Endodermal cell (in vitro differentiated cells): Measurements from ENCODE around the gene DRGX. TPM values are rescaled to one million over a fixed set of nuclear protein-coding genes. Genes with fewer than 3 reads are reported as not detected.

ENCODE experiments used
- DNase-seq: peaks from one replicate; pipeline ENCODE4 v3.0.0-alpha.2; 2017
- H3K27ac ChIP-seq: 2 replicates; pipeline ENCODE4 v1.5.1; 2013; ENCODE audit warnings: mild to moderate bottlenecking, low read depth, low read length, moderate library complexity
- H3K27me3 ChIP-seq: 2 replicates; pipeline ENCODE4 v1.6.1; 2013; ENCODE audit warnings: mild to moderate bottlenecking, low read length, moderate library complexity; ENCODE audit not compliant: insufficient read depth, control insufficient read depth, poor library complexity, severe bottlenecking
- H3K36me3 ChIP-seq: 2 replicates; pipeline ENCODE4 v1.7.0; 2013; ENCODE audit warnings: mild to moderate bottlenecking, low read length, moderate library complexity; ENCODE audit not compliant: control insufficient read depth, insufficient read depth
- H3K4me1 ChIP-seq: one replicate; pipeline ENCODE4 v1.7.0; 2013; ENCODE audit warnings: low read length; ENCODE audit not compliant: control insufficient read depth, insufficient read depth
- H3K4me3 ChIP-seq: 2 replicates; pipeline ENCODE4 v1.5.1; 2013; ENCODE audit warnings: mild to moderate bottlenecking, low read length, moderate library complexity
- H3K9ac ChIP-seq: 2 replicates; pipeline ENCODE4 v1.6.1; 2013; ENCODE audit warnings: mild to moderate bottlenecking, low read length, moderate library complexity; ENCODE audit not compliant: poor library complexity, severe bottlenecking; ENCODE audit errors: extremely low read depth
- H3K9me3 ChIP-seq: 2 replicates; pipeline ENCODE4 v1.6.1; 2013; ENCODE audit warnings: mild to moderate bottlenecking, low read length, moderate library complexity; ENCODE audit not compliant: control insufficient read depth
- H3K27ac Mint-ChIP-seq: 2 replicates; pipeline ENCODE4 v1.8.0; 2020; ENCODE audit warnings: mixed read lengths
- H3K27me3 Mint-ChIP-seq: 2 replicates; pipeline ENCODE4 v1.8.0; 2021; ENCODE audit warnings: mild to moderate bottlenecking, mixed read lengths; ENCODE audit not compliant: insufficient read depth
- H3K36me3 Mint-ChIP-seq: 2 replicates; pipeline ENCODE4 v1.8.0; 2020; ENCODE audit warnings: low read depth, mixed read lengths
- H3K4me1 Mint-ChIP-seq: 2 replicates; pipeline ENCODE4 v1.8.0; 2020; ENCODE audit warnings: mixed read lengths
- H3K4me3 Mint-ChIP-seq: 2 replicates; pipeline ENCODE4 v1.8.0; 2020; ENCODE audit warnings: mild to moderate bottlenecking, moderate library complexity, mixed read lengths
- H3K9me3 Mint-ChIP-seq: 2 replicates; pipeline ENCODE4 v1.8.0; 2020; ENCODE audit warnings: mild to moderate bottlenecking, mixed read lengths
- WGBS, 2 experiments: methylation state at CpG; one replicate each; pipeline versions ENCODE4 v1.1.5 to v1.1.7; 2013; ENCODE audit warnings: missing lambda C conversion rate in 2 of 2, mixed read lengths in 1 of 2; ENCODE audit not compliant: insufficient coverage in 1 of 2, insufficient read length in 1 of 2; 5-methylcytosine and 5-hydroxymethylcytosine counted together
- total RNA-seq, 2 donors: library from RNA; stranded (reverse); fragmentation: NEBNext Ultra II Directional in 1 of 2; extraction: Animal tissue kit (Norgen Biotek cat#: 25700) in 1 of 2; gene quantifications; 2 replicates in 1 of 2; 3 replicates in 1 of 2; pipeline ENCODE4 v1.2.1, GENCODE V29; 2021
- TF ChIP-seq, protein P1 (sequence below): fragments of 200-600 bp; sonication (generic); conservative IDR thresholded peaks from 2 replicates; pipeline ENCODE4 v1.5.0; 2021; ENCODE audit warnings: antibody characterized with exemption, mild to moderate bottlenecking

Gene DRGX
- total RNA-seq, 2 donors from 2014 or later = not detected

DNA sequence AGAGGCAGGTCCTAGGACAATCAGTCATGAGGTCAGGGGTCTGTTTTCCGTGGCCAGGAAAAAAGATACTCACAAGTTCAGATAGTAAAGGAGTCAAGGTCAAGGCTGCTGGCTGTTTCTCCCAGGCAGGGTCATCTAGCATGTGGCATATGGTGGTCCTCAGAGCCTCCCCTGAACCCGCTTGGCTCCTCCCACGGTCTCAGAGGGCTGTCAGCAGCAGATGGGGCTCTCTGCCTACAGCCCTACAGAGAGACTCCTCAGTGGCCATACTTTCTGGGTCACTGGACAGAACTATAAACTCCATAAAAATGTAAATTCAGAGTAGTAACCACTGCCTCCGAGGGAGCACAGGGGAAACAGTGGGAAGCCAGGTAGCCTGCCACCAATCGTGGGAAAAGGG, 11.3 kb upstream of the DRGX start:
- H3K4me1 Mint-ChIP-seq = no peaks in the 10 kb centered on the region
- DNase-seq = no peak
- Histone ChIP-seq H3K4me3 (no peak overlapping the region), H3K27ac (no peak overlapping the region), H3K9ac (no peak overlapping the region), H3K36me3 (no peaks in the 10 kb centered on the region), H3K4me1 (no peaks in the 10 kb centered on the region), H3K27me3 (peaks cover 23% of the 10 kb centered on the region), H3K9me3 (no peaks in the 10 kb centered on the region)
- no peak overlapping the region for H3K27ac Mint-ChIP-seq
- 88 to 89% methylated on average over 4 to 5 of the region's 5 CpGs for WGBS, 2 experiments
- no peaks in the 10 kb centered on the region for H3K9me3 Mint-ChIP-seq
- H3K4me3 Mint-ChIP-seq = no peak overlapping the region
- TF ChIP-seq, protein P1, sequence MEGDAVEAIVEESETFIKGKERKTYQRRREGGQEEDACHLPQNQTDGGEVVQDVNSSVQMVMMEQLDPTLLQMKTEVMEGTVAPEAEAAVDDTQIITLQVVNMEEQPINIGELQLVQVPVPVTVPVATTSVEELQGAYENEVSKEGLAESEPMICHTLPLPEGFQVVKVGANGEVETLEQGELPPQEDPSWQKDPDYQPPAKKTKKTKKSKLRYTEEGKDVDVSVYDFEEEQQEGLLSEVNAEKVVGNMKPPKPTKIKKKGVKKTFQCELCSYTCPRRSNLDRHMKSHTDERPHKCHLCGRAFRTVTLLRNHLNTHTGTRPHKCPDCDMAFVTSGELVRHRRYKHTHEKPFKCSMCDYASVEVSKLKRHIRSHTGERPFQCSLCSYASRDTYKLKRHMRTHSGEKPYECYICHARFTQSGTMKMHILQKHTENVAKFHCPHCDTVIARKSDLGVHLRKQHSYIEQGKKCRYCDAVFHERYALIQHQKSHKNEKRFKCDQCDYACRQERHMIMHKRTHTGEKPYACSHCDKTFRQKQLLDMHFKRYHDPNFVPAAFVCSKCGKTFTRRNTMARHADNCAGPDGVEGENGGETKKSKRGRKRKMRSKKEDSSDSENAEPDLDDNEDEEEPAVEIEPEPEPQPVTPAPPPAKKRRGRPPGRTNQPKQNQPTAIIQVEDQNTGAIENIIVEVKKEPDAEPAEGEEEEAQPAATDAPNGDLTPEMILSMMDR = no peak
- no peaks in the 10 kb centered on the region for H3K36me3 Mint-ChIP-seq
- H3K27me3 Mint-ChIP-seq = peaks cover 31% of the 10 kb centered on the region

DNA sequence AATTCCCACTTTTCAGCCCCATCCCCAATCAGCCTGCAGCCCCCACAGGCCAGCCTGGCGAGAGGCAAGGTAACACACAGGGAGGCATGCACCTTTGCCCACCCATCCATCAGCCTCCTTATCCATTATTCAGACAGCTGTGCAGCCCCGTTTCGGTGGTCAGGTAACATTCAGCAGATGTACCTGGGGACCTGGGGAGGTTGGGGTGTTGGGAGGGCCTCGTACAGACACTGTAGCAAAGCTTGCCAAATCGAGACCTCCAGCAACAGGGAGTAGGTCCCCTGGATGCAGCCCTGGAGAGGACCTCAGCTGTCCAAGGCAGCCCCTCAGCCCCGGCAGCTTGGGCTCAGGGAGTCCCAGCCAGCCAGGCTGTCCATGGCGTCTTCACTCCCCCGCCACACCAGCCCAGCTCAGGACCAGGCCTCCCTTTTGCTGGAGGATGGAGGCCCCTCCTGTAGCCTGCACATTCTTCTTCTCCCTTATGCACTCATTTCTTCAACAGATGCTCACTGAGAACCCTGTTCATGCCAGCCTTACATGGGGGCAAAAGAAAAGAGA, 8.5 kb upstream of the DRGX start:
- H3K36me3 Mint-ChIP-seq = no peaks in the 10 kb centered on the region
- Histone ChIP-seq H3K4me1 (no peaks in the 10 kb centered on the region), H3K9me3 (no peaks in the 10 kb centered on the region), H3K27me3 (peaks cover 50% of the 10 kb centered on the region), H3K4me3 (no peak overlapping the region), H3K9ac (no peak overlapping the region), H3K27ac (no peak overlapping the region), H3K36me3 (no peaks in the 10 kb centered on the region)
- H3K9me3 Mint-ChIP-seq = no peaks in the 10 kb centered on the region
- TF ChIP-seq, protein P1 = no peak
- H3K27ac Mint-ChIP-seq = no peak overlapping the region
- H3K27me3 Mint-ChIP-seq = peaks cover 59% of the 10 kb centered on the region
- DNase-seq = peak; percentile 28
- 60 to 85% methylated on average over 1 to 8 of the region's 8 CpGs for WGBS, 2 experiments
- H3K4me3 Mint-ChIP-seq = no peak overlapping the region
- H3K4me1 Mint-ChIP-seq = no peaks in the 10 kb centered on the region

DNA sequence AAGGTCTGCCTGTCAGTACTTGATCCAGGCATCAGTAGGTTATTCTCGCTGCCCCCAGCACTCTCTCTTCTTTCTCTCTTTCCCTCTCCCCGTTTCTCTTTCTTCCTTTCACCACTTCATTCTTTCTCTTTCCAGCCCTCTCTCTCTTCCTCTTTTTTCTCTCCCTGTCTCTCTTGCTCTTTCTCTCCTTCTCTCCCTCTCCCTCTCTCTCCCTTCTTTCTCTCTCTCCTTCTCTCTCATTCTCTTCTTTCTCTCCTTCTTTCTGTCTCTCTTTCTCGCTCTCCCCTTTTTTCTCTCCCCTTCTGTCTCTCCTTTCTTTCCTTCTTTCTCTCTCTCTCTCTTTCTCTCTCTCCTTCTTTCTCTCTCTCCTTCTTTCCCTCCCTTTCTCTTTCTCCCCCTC, 7.5 kb upstream of the DRGX start:
- Histone ChIP-seq H3K4me1 (no peaks in the 10 kb centered on the region), H3K4me3 (no peak overlapping the region), H3K36me3 (no peaks in the 10 kb centered on the region), H3K27me3 (peaks cover 60% of the 10 kb centered on the region), H3K27ac (no peak overlapping the region), H3K9me3 (no peaks in the 10 kb centered on the region), H3K9ac (no peak overlapping the region)
- no peak for DNase-seq
- Mint-ChIP-seq H3K27ac (no peak overlapping the region), H3K4me3 (no peak overlapping the region), H3K9me3 (no peaks in the 10 kb centered on the region), H3K36me3 (no peaks in the 10 kb centered on the region), H3K4me1 (no peaks in the 10 kb centered on the region), H3K27me3 (peaks cover 69% of the 10 kb centered on the region)
- TF ChIP-seq, protein P1 = no peak
- 70 to 78% methylated on average over 3 of the region's 3 CpGs for WGBS, 2 experiments
